K562 (cell line): ENCODE data around the gene HSPA2. TPM values are rescaled to one million over a fixed set of nuclear protein-coding genes. Genes with fewer than 3 reads are reported as not detected.

Experiments used
- ASH1L ChIP-seq: fragments of 450-650 bp; IDR thresholded peaks from 2 replicates; pipeline ENCODE4 v1.6.1; 2018; ENCODE audit warnings: borderline replicate concordance, mild to moderate bottlenecking, low read depth; ENCODE audit not compliant: partially characterized antibody
- NELFE ChIP-seq: IDR thresholded peaks from 2 replicates; pipeline ENCODE4 v1.6.1; 2011; ENCODE audit warnings: mild to moderate bottlenecking; ENCODE audit not compliant: insufficient read depth, insufficient read length
- SIN3A ChIP-seq, 2 experiments: fragments of 150-350 bp in 1 of 2; IDR thresholded peaks; 2 replicates each; pipeline ENCODE4 v1.6.1; 2011 to 2016; ENCODE audit warnings: borderline replicate concordance in 2 of 2, low read depth in 2 of 2, low read length in 2 of 2, mild to moderate bottlenecking in 2 of 2, moderate library complexity in 2 of 2; ENCODE audit not compliant: control insufficient read depth in 1 of 2
- SP1 ChIP-seq: sonication (generic); formaldehyde crosslinking; IDR thresholded peaks from 2 replicates; pipeline ENCODE4 v1.8.1; 2022; ENCODE audit warnings: mild to moderate bottlenecking, missing genetic modification reagents
- ZBED1 ChIP-seq: IDR thresholded peaks from 2 replicates; pipeline ENCODE4 v1.6.1; 2014
- polyA plus RNA-seq, 8 experiments: library from polyadenylated mRNA; depleted of rRNA in 4 of 8; stranded (reverse) in 5 of 8; unstranded in 3 of 8; fragments of >200 nt; fragmentation: Nextera tagmentation in 2 of 8; fragmentation: Illumina TruSeq in 1 of 8; extraction: Ambion mirVana in 2 of 8; extraction: Trizol in 1 of 8; gene quantifications; 2 replicates each; pipeline versions ENCODE4 v1.2.1 to v1.2.3, GENCODE V29; 2011 to 2014; ENCODE audit warnings: inconsistent platforms in 1 of 8, missing spikeins in 1 of 8
- total RNA-seq, 7 experiments: library from RNA; depleted of rRNA in 6 of 7; stranded (reverse); fragments of >200 nt in 6 of 7; fragmentation: Illumina TruSeq in 2 of 7; extraction: Trizol in 2 of 7; gene quantifications; 2 replicates each; pipeline versions ENCODE4 v1.2.1 to v1.2.3, GENCODE V29; 2011 to 2021; ENCODE audit warnings: low replicate concordance in 1 of 7
- TF ChIP-seq, protein P1 (sequence below): fragments of 250-450 bp; sonication (Bioruptor Pico); IDR thresholded peaks from 2 replicates; pipeline ENCODE4 v1.5.0; 2021
- TF ChIP-seq, protein P2 (sequence below): fragments of 150-350 bp; IDR thresholded peaks from 2 replicates; pipeline ENCODE4 v1.6.1; 2014; ENCODE audit warnings: low read depth, mild to moderate bottlenecking, low read length, borderline replicate concordance
- TF ChIP-seq, protein P3 (sequence below): sonication (generic); formaldehyde crosslinking; IDR thresholded peaks from 2 replicates; pipeline ENCODE4 v1.8.0; 2022; ENCODE audit warnings: mild to moderate bottlenecking, low read depth, missing genetic modification reagents
- TF ChIP-seq, protein P4 (sequence below): sonication (generic); formaldehyde crosslinking; IDR thresholded peaks from 2 replicates; pipeline ENCODE4 v1.8.0; 2022; ENCODE audit warnings: mild to moderate bottlenecking, missing genetic modification reagents, borderline replicate concordance

The HSPA2 gene
- total and polyA plus RNA-seq, 9 of the 15 experiments (the other 6 are each of a cell fraction or from before 2014, with no cell fraction given): not detected

DNA sequence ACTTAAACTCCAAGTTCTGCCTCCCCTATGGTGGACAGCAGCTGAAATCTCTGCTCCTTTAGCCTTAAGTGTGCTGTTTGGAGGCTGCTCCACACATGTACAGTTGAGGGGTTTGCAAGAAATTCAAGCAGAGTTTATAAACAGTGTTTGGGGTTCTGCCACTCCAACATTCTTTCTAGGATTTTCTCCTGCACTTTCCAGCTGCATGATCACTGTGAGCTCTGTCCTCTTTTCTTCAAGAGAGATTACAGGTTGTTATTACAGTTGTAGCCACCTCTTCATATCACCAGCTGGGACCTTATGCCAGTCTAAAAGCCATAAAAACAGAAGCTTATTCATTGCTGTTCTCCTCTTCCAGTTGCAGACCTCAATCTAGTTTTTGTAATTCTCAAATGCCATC lies 45.3 kb upstream of the HSPA2 start (continued):
- TF ChIP-seq SP1 (CRISPR knock-in tag) (no peak), ASH1L (no peak), ZBED1 (no peak), SIN3A (IDR thresholded peaks at IDR 0.05; ENCODE audit: borderline replicate concordance in 2 of 2, control insufficient read depth in 1 of 2, low read depth in 2 of 2, low read length in 2 of 2) (no peak), NELFE (no peak)
- TF ChIP-seq, protein P1, sequence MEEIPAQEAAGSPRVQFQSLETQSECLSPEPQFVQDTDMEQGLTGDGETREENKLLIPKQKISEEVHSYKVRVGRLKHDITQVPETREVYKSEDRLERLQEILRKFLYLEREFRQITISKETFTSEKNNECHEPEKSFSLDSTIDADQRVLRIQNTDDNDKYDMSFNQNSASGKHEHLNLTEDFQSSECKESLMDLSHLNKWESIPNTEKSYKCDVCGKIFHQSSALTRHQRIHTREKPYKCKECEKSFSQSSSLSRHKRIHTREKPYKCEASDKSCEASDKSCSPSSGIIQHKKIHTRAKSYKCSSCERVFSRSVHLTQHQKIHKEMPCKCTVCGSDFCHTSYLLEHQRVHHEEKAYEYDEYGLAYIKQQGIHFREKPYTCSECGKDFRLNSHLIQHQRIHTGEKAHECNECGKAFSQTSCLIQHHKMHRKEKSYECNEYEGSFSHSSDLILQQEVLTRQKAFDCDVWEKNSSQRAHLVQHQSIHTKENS (CRISPR knock-in tag): no peak
- TF ChIP-seq, protein P2, sequence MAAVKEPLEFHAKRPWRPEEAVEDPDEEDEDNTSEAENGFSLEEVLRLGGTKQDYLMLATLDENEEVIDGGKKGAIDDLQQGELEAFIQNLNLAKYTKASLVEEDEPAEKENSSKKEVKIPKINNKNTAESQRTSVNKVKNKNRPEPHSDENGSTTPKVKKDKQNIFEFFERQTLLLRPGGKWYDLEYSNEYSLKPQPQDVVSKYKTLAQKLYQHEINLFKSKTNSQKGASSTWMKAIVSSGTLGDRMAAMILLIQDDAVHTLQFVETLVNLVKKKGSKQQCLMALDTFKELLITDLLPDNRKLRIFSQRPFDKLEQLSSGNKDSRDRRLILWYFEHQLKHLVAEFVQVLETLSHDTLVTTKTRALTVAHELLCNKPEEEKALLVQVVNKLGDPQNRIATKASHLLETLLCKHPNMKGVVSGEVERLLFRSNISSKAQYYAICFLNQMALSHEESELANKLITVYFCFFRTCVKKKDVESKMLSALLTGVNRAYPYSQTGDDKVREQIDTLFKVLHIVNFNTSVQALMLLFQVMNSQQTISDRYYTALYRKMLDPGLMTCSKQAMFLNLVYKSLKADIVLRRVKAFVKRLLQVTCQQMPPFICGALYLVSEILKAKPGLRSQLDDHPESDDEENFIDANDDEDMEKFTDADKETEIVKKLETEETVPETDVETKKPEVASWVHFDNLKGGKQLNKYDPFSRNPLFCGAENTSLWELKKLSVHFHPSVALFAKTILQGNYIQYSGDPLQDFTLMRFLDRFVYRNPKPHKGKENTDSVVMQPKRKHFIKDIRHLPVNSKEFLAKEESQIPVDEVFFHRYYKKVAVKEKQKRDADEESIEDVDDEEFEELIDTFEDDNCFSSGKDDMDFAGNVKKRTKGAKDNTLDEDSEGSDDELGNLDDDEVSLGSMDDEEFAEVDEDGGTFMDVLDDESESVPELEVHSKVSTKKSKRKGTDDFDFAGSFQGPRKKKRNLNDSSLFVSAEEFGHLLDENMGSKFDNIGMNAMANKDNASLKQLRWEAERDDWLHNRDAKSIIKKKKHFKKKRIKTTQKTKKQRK: no peak
- TF ChIP-seq, protein P3, sequence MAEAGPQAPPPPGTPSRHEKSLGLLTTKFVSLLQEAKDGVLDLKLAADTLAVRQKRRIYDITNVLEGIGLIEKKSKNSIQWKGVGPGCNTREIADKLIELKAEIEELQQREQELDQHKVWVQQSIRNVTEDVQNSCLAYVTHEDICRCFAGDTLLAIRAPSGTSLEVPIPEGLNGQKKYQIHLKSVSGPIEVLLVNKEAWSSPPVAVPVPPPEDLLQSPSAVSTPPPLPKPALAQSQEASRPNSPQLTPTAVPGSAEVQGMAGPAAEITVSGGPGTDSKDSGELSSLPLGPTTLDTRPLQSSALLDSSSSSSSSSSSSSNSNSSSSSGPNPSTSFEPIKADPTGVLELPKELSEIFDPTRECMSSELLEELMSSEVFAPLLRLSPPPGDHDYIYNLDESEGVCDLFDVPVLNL (CRISPR knock-in tag): no peak
- TF ChIP-seq, protein P4, sequence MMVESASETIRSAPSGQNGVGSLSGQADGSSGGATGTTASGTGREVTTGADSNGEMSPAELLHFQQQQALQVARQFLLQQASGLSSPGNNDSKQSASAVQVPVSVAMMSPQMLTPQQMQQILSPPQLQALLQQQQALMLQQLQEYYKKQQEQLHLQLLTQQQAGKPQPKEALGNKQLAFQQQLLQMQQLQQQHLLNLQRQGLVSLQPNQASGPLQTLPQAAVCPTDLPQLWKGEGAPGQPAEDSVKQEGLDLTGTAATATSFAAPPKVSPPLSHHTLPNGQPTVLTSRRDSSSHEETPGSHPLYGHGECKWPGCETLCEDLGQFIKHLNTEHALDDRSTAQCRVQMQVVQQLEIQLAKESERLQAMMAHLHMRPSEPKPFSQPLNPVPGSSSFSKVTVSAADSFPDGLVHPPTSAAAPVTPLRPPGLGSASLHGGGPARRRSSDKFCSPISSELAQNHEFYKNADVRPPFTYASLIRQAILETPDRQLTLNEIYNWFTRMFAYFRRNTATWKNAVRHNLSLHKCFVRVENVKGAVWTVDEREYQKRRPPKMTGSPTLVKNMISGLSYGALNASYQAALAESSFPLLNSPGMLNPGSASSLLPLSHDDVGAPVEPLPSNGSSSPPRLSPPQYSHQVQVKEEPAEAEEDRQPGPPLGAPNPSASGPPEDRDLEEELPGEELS (CRISPR knock-in tag): no peak
- TF ChIP-seq, all 486 proteins: peak for 0
